H9 (cell line): Measurements from ENCODE around the gene MLKL. TPM values are rescaled to one million over a fixed set of nuclear protein-coding genes. Genes with fewer than 3 reads are reported as not detected.

Source experiments
- DNase-seq: peaks from one replicate; pipeline ENCODE4 v3.0.0-alpha.2; 2017
- H2AFZ ChIP-seq: one replicate; pipeline ENCODE4 v1.6.1; 2013; ENCODE audit warnings: mild to moderate bottlenecking, low read length, control low read depth, moderate library complexity
- H2AK5ac ChIP-seq: 2 replicates; pipeline ENCODE4 v1.6.1; 2013; ENCODE audit warnings: low read length, control low read depth, mixed read lengths; ENCODE audit not compliant: insufficient read length
- H2BK120ac ChIP-seq: one replicate; pipeline ENCODE4 v1.6.1; 2013; ENCODE audit warnings: low read depth, mild to moderate bottlenecking, low read length, control low read depth, inconsistent platforms; ENCODE audit not compliant: poor library complexity, severe bottlenecking
- H2BK12ac ChIP-seq: 2 replicates; pipeline ENCODE4 v1.6.1; 2013; ENCODE audit warnings: low read length, control low read depth, mixed read lengths, low read depth; ENCODE audit not compliant: insufficient read length
- H2BK15ac ChIP-seq: 2 replicates; pipeline ENCODE4 v1.6.1; 2013; ENCODE audit warnings: low read depth, low read length, control low read depth
- H2BK20ac ChIP-seq: one replicate; pipeline ENCODE4 v1.6.1; 2013; ENCODE audit warnings: low read depth, mild to moderate bottlenecking, low read length, control low read depth, inconsistent platforms; ENCODE audit not compliant: poor library complexity, severe bottlenecking
- H2BK5ac ChIP-seq: 2 replicates; pipeline ENCODE4 v1.6.1; 2013; ENCODE audit warnings: low read length, control low read depth, mixed read lengths; ENCODE audit not compliant: insufficient read length
- H3K14ac ChIP-seq: 2 replicates; pipeline ENCODE4 v1.6.1; 2013; ENCODE audit warnings: low read length, control low read depth; ENCODE audit not compliant: insufficient read depth
- H3K18ac ChIP-seq: 2 replicates; pipeline ENCODE4 v1.6.1; 2013; ENCODE audit warnings: low read depth, mild to moderate bottlenecking, mixed read lengths, low read length, control low read depth; ENCODE audit not compliant: insufficient read length
- H3K23ac ChIP-seq: 2 replicates; pipeline ENCODE4 v1.6.1; 2013; ENCODE audit warnings: low read length, control low read depth, mixed read lengths, low read depth; ENCODE audit not compliant: insufficient read length
- H3K23me2 ChIP-seq: 2 replicates; pipeline ENCODE4 v1.6.1; 2013; ENCODE audit warnings: low read depth, mild to moderate bottlenecking, mixed read lengths, low read length, control low read depth; ENCODE audit not compliant: insufficient read length, poor library complexity, severe bottlenecking
- H3K27ac ChIP-seq: 2 replicates; pipeline ENCODE4 v1.5.1; 2013; ENCODE audit warnings: low read length, control low read depth, mixed read lengths, low read depth; ENCODE audit not compliant: insufficient read length
- H3K27me3 ChIP-seq: 2 replicates; pipeline ENCODE4 v1.6.1; 2013; ENCODE audit warnings: low read length, control low read depth, inconsistent platforms; ENCODE audit not compliant: insufficient read depth
- H3K4ac ChIP-seq: 2 replicates; pipeline ENCODE4 v1.6.1; 2013; ENCODE audit warnings: low read depth, mild to moderate bottlenecking, control low read depth, inconsistent platforms, low read length, moderate library complexity
- H3K4me1 ChIP-seq: 2 replicates; pipeline ENCODE4 v1.6.1; 2013; ENCODE audit warnings: low read length, control low read depth, inconsistent platforms; ENCODE audit not compliant: insufficient read depth
- H3K4me2 ChIP-seq: 2 replicates; pipeline ENCODE4 v1.6.1; 2013; ENCODE audit warnings: low read length, control low read depth, mixed read lengths; ENCODE audit not compliant: insufficient read length, insufficient read depth
- H3K56ac ChIP-seq: 2 replicates; pipeline ENCODE4 v1.6.1; 2013; ENCODE audit warnings: low read depth, mild to moderate bottlenecking, mixed read lengths, low read length, control low read depth; ENCODE audit not compliant: insufficient read length
- H3K79me1 ChIP-seq: 2 replicates; pipeline ENCODE4 v1.6.1; 2013; ENCODE audit warnings: low read depth, mild to moderate bottlenecking, moderate library complexity, low read length, control low read depth, inconsistent platforms; ENCODE audit not compliant: insufficient read depth, poor library complexity, severe bottlenecking
- H3K79me2 ChIP-seq: 2 replicates; pipeline ENCODE4 v1.6.1; 2013; ENCODE audit warnings: low read length, control low read depth, inconsistent platforms; ENCODE audit not compliant: insufficient read depth
- H3K9ac ChIP-seq: 2 replicates; pipeline ENCODE4 v1.6.1; 2013; ENCODE audit warnings: low read length, control low read depth, mixed read lengths; ENCODE audit not compliant: insufficient read length; ENCODE audit errors: extremely low read depth
- H3K9me3 ChIP-seq: one replicate; pipeline ENCODE4 v1.6.1; 2013; ENCODE audit warnings: low read depth, low read length, inconsistent platforms; ENCODE audit not compliant: control insufficient read depth
- H3T11ph ChIP-seq: one replicate; pipeline ENCODE4 v1.6.1; 2013; ENCODE audit warnings: mild to moderate bottlenecking, low read length, control low read depth, inconsistent platforms
- H4K20me1 ChIP-seq: one replicate; pipeline ENCODE4 v1.6.1; 2013; ENCODE audit not compliant: control insufficient read depth, insufficient read length, insufficient read depth
- H4K5ac ChIP-seq: 2 replicates; pipeline ENCODE4 v1.6.1; 2013; ENCODE audit warnings: low read depth, mild to moderate bottlenecking, mixed read lengths, low read length, control low read depth; ENCODE audit not compliant: insufficient read length
- H4K8ac ChIP-seq: replicated peaks from 2 replicates; pipeline ENCODE4 v1.6.1; 2013; ENCODE audit warnings: low read length, control low read depth, mixed read lengths, low read depth; ENCODE audit not compliant: insufficient read length
- H4K91ac ChIP-seq: 2 replicates; pipeline ENCODE4 v1.6.1; 2013; ENCODE audit warnings: low read depth, mild to moderate bottlenecking, moderate library complexity, mixed read lengths, low read length, control low read depth; ENCODE audit not compliant: insufficient read length
- H3K27ac Mint-ChIP-seq, 3 experiments: 2 replicates in 2 of 3; 3 replicates in 1 of 3; pipeline ENCODE4 v1.8.0; 2020 to 2021; ENCODE audit warnings: mixed read lengths in 3 of 3, mild to moderate bottlenecking in 1 of 3, moderate library complexity in 1 of 3
- H3K27me3 Mint-ChIP-seq: 2 replicates; pipeline ENCODE4 v1.8.0; 2021; ENCODE audit warnings: low read depth, mild to moderate bottlenecking, moderate library complexity, mixed read lengths
- H3K36me3 Mint-ChIP-seq, 3 experiments: 2 replicates in 2 of 3; 3 replicates in 1 of 3; pipeline ENCODE4 v1.8.0; 2020 to 2021; ENCODE audit warnings: low read depth in 3 of 3, mixed read lengths in 3 of 3; ENCODE audit not compliant: insufficient read depth in 1 of 3
- H3K4me1 Mint-ChIP-seq, 2 experiments: 2 replicates each; pipeline ENCODE4 v1.8.0; 2020; ENCODE audit warnings: mixed read lengths in 2 of 2
- H3K4me3 Mint-ChIP-seq, 2 experiments: 2 replicates in 1 of 2; 3 replicates in 1 of 2; pipeline ENCODE4 v1.8.0; 2020 to 2021; ENCODE audit warnings: mild to moderate bottlenecking in 2 of 2, mixed read lengths in 2 of 2, moderate library complexity in 1 of 2
- H3K9me3 Mint-ChIP-seq, 2 experiments: 2 replicates in 1 of 2; 3 replicates in 1 of 2; pipeline ENCODE4 v1.8.0; 2020; ENCODE audit warnings: mild to moderate bottlenecking in 2 of 2, mixed read lengths in 2 of 2, moderate library complexity in 1 of 2
- WGBS: extraction: QIAGEN DNeasy Blood & Tissue Kit; methylation state at CpG from one replicate; pipeline ENCODE4 v1.1.7; 2013; ENCODE audit warnings: missing lambda C conversion rate, low lambda C conversion rate, mixed read lengths; ENCODE audit not compliant: insufficient read length; ENCODE audit errors: extremely low coverage; 5-methylcytosine and 5-hydroxymethylcytosine counted together
- total RNA-seq: library from RNA; stranded (reverse); gene quantifications from 2 replicates; pipeline ENCODE4 v1.2.1, GENCODE V29; 2021
- TF ChIP-seq, protein P1 (sequence below): fragments of 200-600 bp; sonication (generic); conservative IDR thresholded peaks from 3 replicates; pipeline ENCODE4 v1.8.0; 2021; ENCODE audit warnings: antibody characterized with exemption, mild to moderate bottlenecking

MLKL gene
- total RNA-seq, 1 experiment from 2014 or later: 0.37 TPM

DNA sequence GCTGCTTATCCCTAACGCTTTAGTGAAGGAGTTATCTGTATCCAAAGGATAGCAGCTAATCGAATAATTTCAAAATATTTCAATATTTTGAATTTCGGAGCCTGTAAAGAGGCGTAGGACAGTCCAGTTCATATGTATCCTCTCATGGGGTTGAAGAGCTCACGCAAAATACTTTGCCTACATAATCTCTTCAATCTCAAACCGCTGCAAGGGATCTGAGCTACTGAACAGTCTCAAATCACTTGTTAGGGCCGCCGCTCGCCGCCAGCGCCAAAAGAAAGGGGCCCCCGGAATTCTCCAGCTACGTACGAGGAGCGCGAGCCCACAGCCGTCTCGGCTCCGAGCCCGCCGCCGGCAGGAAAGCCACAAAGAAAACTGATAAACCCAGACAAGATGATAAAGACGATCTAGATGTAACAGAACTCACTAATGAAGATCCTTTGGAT is 33.4 kb downstream of the MLKL start:
- H3K36me3 Mint-ChIP-seq: peaks cover 25 to 40% (median 37%) of the 10 kb centered on the region in 3 experiments
- Histone ChIP-seq H2BK12ac (no peak overlapping the region), H2AFZ (peak overlapping the region; percentile 93), H3K27ac (peak overlapping the region; percentile 20), H3K4me2 (peak overlapping the region; percentile 81), H3K23ac (no peak overlapping the region), H3K79me2 (peaks cover 16% of the 10 kb centered on the region; the same call in 1 of the 2 replicates), H3K9ac (peak overlapping the region; percentile 89), H3K14ac (peak overlapping the region; percentile 97; the same call in 1 of the 2 replicates), H2BK5ac (peak overlapping the region; percentile 12), H3T11ph (peak overlapping the region; percentile 78), H3K4me1 (no peaks in the 10 kb centered on the region; the same call in 1 of the 2 replicates), H2AK5ac (no peak overlapping the region), H4K20me1 (no peaks in the 10 kb centered on the region), H3K18ac (peak overlapping the region; percentile 83), H3K9me3 (no peaks in the 10 kb centered on the region), H4K5ac (no peak overlapping the region), H4K91ac (no peak overlapping the region), H3K23me2 (peaks cover 12% of the 10 kb centered on the region), H2BK120ac (no peak overlapping the region), H3K4ac (no peak overlapping the region), H2BK20ac (no peak overlapping the region), H3K56ac (no peak overlapping the region), H2BK15ac (no peak overlapping the region), H3K79me1 (no peaks in the 10 kb centered on the region), H3K27me3 (no peaks in the 10 kb centered on the region), H4K8ac (no peak overlapping the region)
- no CpG with 5 or more reads among the region's 23 CpGs for WGBS
- TF ChIP-seq, protein P1, sequence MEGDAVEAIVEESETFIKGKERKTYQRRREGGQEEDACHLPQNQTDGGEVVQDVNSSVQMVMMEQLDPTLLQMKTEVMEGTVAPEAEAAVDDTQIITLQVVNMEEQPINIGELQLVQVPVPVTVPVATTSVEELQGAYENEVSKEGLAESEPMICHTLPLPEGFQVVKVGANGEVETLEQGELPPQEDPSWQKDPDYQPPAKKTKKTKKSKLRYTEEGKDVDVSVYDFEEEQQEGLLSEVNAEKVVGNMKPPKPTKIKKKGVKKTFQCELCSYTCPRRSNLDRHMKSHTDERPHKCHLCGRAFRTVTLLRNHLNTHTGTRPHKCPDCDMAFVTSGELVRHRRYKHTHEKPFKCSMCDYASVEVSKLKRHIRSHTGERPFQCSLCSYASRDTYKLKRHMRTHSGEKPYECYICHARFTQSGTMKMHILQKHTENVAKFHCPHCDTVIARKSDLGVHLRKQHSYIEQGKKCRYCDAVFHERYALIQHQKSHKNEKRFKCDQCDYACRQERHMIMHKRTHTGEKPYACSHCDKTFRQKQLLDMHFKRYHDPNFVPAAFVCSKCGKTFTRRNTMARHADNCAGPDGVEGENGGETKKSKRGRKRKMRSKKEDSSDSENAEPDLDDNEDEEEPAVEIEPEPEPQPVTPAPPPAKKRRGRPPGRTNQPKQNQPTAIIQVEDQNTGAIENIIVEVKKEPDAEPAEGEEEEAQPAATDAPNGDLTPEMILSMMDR: no peak
- H3K4me1 Mint-ChIP-seq: peaks cover 12 to 21% of the 10 kb centered on the region in 2 experiments
- peaks cover 5 to 11% of the 10 kb centered on the region in 2 experiments; a peak in 3 of 5 replicates for H3K9me3 Mint-ChIP-seq
- peak; percentile 55 for DNase-seq
- H3K27me3 Mint-ChIP-seq: peaks cover 9% of the 10 kb centered on the region
- peak overlapping the region; percentile 89 to 96 for H3K4me3 Mint-ChIP-seq
- peak overlapping the region; percentile 75 to 96 (median 96); a peak in 6 of 7 replicates for H3K27ac Mint-ChIP-seq
